Lower leg skin (tissue), 3 donors: ENCODE results near the gene TRPC4AP.

Experiments used
- POLR2A ChIP-seq, 2 donors: fragments of 450-650 bp; IDR thresholded peaks; one replicate each; pipeline ENCODE4 v1.6.1; 2016 to 2017; ENCODE audit warnings: antibody characterized with exemption in 2 of 2, mild to moderate bottlenecking in 1 of 2, moderate library complexity in 1 of 2
- TF ChIP-seq, protein P1 (sequence below), 3 donors: fragments of 450-650 bp; IDR thresholded peaks; one replicate each; pipeline ENCODE4 v1.5.1; 2016; ENCODE audit warnings: antibody characterized with exemption in 3 of 3, mild to moderate bottlenecking in 3 of 3, moderate library complexity in 2 of 3

DNA sequence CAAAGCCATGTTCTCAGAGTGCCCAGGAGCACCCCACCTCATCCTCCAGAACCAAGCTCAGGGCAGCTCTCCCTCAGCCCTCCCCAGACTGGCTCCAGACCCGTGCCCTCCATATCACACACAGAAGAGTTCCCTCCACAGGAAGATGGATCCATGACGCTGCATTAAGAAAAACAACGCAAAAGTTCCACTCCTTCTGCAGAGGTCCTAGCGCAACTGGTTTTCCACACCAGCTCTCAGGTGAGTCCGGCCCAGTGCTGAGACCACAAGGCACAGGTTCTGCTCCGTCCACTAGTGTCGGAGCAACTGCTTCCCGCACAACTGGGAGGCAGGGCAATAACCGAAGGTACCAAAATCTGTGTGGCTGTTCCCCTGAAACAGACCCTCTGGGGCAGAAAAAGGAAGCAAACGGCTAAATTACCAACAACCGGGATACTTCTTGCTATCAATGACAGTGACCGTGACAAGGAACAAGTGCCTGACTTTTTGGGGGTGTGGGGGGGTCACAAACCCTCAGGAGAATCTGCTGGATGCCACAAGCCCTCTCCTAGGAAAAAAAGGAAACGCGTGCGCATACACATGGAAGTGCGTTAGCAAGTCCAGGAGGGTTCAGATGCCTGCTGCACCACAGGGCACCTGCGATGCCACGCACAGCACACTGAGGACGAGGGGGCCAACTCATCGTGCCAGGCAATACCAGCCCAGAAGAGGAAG lies 87.7 kb downstream of the TRPC4AP start:
- TF ChIP-seq, protein P1, sequence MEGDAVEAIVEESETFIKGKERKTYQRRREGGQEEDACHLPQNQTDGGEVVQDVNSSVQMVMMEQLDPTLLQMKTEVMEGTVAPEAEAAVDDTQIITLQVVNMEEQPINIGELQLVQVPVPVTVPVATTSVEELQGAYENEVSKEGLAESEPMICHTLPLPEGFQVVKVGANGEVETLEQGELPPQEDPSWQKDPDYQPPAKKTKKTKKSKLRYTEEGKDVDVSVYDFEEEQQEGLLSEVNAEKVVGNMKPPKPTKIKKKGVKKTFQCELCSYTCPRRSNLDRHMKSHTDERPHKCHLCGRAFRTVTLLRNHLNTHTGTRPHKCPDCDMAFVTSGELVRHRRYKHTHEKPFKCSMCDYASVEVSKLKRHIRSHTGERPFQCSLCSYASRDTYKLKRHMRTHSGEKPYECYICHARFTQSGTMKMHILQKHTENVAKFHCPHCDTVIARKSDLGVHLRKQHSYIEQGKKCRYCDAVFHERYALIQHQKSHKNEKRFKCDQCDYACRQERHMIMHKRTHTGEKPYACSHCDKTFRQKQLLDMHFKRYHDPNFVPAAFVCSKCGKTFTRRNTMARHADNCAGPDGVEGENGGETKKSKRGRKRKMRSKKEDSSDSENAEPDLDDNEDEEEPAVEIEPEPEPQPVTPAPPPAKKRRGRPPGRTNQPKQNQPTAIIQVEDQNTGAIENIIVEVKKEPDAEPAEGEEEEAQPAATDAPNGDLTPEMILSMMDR (IDR thresholded peaks at IDR 0.05) = no peak
- TF ChIP-seq POLR2A (IDR thresholded peaks at IDR 0.05) = no peak
